ENCODE data around the gene PPP6R3. TPM values are rescaled to one million over a fixed set of nuclear protein-coding genes. Genes with fewer than 3 reads are reported as not detected.

The PPP6R3 gene
- total and polyA plus RNA-seq, 2 of the 13 experiments (the other 11 are each of a cell fraction or from before 2014, with no cell fraction given), result 41.2 to 83.4 TPM

GRCh38 chr11:68565768-68566167 is 105.2 kb downstream of the PPP6R3 start:
- no peak overlapping the region for H3K4me3 ChIP-seq (replicated peaks in 1 of 3; ENCODE audit: insufficient read depth in 1 of 3, low read depth in 2 of 3, low read length in 3 of 3)
- POLR2A ChIA-PET, result no interaction called here
- BruUV-seq (replicated peaks), result no TSS peak
- H3K4me1 ChIP-seq (ENCODE audit: insufficient read depth, low read length), result no peaks in the 10 kb centered on the region
- in situ Hi-C loops (cut with HindIII; ENCODE audit: extremely low pct_ligation_motif_present, low pct_unique_long_range_greater_than_20kb), result no loop called here
- TF ChIP-seq FOXP4 (CRISPR knock-in tag; IDR thresholded peaks at IDR 0.05), result no peak
- TF ChIP-seq MIXL1 (CRISPR knock-in tag; IDR thresholded peaks at IDR 0.05), result no peak
- TF ChIP-seq SMAD1 (CRISPR knock-in tag; IDR thresholded peaks at IDR 0.05; ENCODE audit: borderline replicate concordance, low read depth), result no peak
- TF ChIP-seq KLF16 (CRISPR knock-in tag; IDR thresholded peaks at IDR 0.05), result no peak
- TF ChIP-seq ZNF556 (CRISPR knock-in tag; IDR thresholded peaks at IDR 0.05; ENCODE audit: borderline replicate concordance), result no peak
- no peak for TF ChIP-seq ZBTB33 (CRISPR knock-in tag; IDR thresholded peaks at IDR 0.05)
- no peak for TF ChIP-seq CENPX (CRISPR knock-in tag; IDR thresholded peaks at IDR 0.05)
- TF ChIP-seq ZNF883 (CRISPR knock-in tag; IDR thresholded peaks at IDR 0.05; ENCODE audit: not compliant biosample characterization), result no peak
- no peak for TF ChIP-seq ARID2 (CRISPR knock-in tag; IDR thresholded peaks at IDR 0.05; ENCODE audit: borderline replicate concordance)
- no peak for TF ChIP-seq PHF8 (CRISPR knock-in tag; IDR thresholded peaks at IDR 0.05)
- TF ChIP-seq KMT2B (CRISPR knock-in tag; IDR thresholded peaks at IDR 0.05), result no peak
- TF ChIP-seq SIX1 (CRISPR knock-in tag; IDR thresholded peaks at IDR 0.05; ENCODE audit: borderline replicate concordance), result no peak
- no peaks in the 10 kb centered on the region for H3K79me2 ChIP-seq (ENCODE audit: insufficient read depth, low read length)
- no peaks in the 10 kb centered on the region for H3K27me3 ChIP-seq (ENCODE audit: control insufficient read depth in 1 of 2, insufficient read depth in 2 of 2, low read length in 2 of 2)
- H3K36me3 ChIP-seq (replicated peaks in 1 of 2; ENCODE audit: control insufficient read depth in 1 of 2, insufficient read depth in 2 of 2, low read length in 2 of 2), result peaks cover 20 to 77% of the 10 kb centered on the region in 2 experiments
- H3K9me3 ChIP-seq (ENCODE audit: low read length), result no peaks in the 10 kb centered on the region
- 91% methylated on average over 5 of the region's 5 CpGs for WGBS (ENCODE audit: low lambda C conversion rate)
- H3K4me2 ChIP-seq (ENCODE audit: low read depth, low read length), result no peak overlapping the region
- intact Hi-C loops (cut with micrococcal nuclease; ENCODE audit: unreplicated experiment), result no loop called here
- H4K20me1 ChIP-seq (ENCODE audit: insufficient read depth, low read length), result 0 out of 2 replicates have a peak, but pooled peaks cover 3% of the 10 kb centered on the region
- ATAC-seq (no peak), FAIRE-seq (no peak), DNase-seq (ENCODE audit: low spot score) (no peak)
- H3K9ac ChIP-seq (ENCODE audit: insufficient read depth, low read depth, low read length), result no peak overlapping the region
- no peak overlapping the region for H3K27ac ChIP-seq (ENCODE audit: extremely low read length, insufficient read depth, low read length)
- no peak overlapping the region for H2AFZ ChIP-seq (ENCODE audit: low read length)
- CTCF ChIA-PET (ENCODE audit: low intra/inter-chr PET ratio, low total read pairs), result no interaction called here
